ENCODE results near the gene GPS1. TPM values are rescaled to one million over a fixed set of nuclear protein-coding genes. Genes with fewer than 3 reads are reported as not detected.

Gene GPS1
- total and polyA plus RNA-seq, 2 of the 4 experiments (the other 2 are of a cell fraction) = 157 to 181 TPM

DNA sequence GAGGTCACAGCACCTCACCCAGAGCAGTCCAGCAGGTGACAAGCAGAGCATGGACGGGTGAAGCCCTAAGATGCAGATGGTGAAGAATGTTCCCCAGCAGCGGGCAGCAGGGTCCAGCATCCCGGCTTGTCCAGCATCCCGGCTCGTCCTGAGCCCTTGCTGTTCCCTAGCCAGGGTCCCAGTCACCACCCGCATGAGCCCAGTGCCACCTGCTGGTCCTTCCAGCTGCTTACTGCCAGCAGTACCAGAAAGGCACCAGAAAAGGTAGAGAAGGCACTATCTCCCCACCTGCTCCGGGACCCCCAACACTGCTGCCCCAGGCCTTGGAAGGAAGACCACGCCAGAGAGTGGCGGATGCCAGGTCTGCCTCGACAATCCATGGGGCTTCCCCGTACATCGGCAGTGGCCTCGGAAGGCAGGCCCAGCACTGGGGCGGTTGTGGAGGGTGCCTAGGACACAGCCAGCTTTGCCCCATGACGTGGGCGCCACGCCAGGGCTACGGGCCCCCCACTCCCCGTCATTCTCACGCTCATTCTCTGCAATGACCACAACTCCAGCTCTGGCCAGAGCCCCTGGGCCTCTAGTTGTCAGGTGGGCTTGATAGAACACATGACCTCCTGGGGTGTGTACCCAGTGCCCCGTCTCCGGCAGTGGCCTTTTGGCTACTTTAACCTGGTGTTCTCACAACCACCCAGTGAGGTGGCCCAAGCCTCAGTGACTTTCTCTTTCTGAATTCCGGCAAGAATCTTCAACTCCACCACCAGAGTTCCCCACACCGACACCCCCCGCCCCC is 30.4 kb upstream of the GPS1 start (continued):
- TF ChIP-seq CEBPB (IDR thresholded peaks at IDR 0.05; ENCODE audit: low read depth, low read length) (no peak), RCOR1 (IDR thresholded peaks at IDR 0.05; ENCODE audit: insufficient replicate concordance, low read length) (no peak)

DNA sequence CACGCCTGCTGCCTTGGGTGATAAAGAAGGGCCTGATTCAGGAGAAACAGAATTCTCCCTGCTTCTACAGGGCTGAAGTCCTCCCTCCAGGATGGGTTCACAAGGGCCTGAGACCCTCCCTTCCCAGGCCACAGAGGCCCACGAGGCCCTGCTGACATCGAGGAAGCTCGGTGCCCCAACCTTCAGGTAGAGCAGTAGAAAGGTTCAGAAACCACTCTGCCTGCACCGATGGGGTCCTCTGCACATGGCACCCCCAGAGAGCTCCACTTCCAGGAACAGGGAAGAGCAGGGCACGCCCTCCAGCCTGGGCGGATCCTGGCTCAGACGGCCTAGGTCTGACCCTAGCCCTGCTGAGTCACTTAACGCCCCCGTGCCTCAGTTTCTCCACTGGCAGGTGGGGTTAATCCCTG is 29.8 kb upstream of the GPS1 start:
- H2BK20ac ChIP-seq (ENCODE audit: low read depth, low read length) = no peak overlapping the region
- no peaks in the 10 kb centered on the region for H3K9me1 ChIP-seq (ENCODE audit: insufficient read depth, low read length)
- H3K4me1 ChIP-seq (ENCODE audit: control insufficient read depth, insufficient read depth, low read length) = peaks cover 13% of the 10 kb centered on the region
- in situ Hi-C loops (cut with MboI; ENCODE audit: low sequenced_read_pairs) = no loop called here
- BruUV-seq (replicated peaks) = no TSS peak
- H3K79me1 ChIP-seq (ENCODE audit: low read depth in 1 of 2, low read length in 2 of 2) = peaks cover 12 to 46% of the 10 kb centered on the region in 2 experiments
- no peaks in the 10 kb centered on the region for H3K9me3 ChIP-seq (ENCODE audit: control insufficient read depth, insufficient read depth, low read length)
- H3K4ac ChIP-seq (ENCODE audit: low read depth, low read length) = peak overlapping the region; percentile 31; the same call in 1 of the 2 replicates
- H4K91ac ChIP-seq (ENCODE audit: insufficient read depth, low read depth, low read length) = peak overlapping the region; percentile 1; the same call in 1 of the 2 replicates
- ChIA-PET POLR2A (ENCODE audit: unreplicated experiment) (interaction anchor here (0.6 kb wide), 1 partner anchor 81 kb away, joined by 11 read pairs; no protein-coding TSS in a partner anchor), CTCF (interaction anchor here (1.6 to 3.6 kb wide), 2 partner anchors 61 to 62 kb away, joined by 3 to 17 read pairs; partner anchors contain the start of gene NOTUM)
- H3K56ac ChIP-seq (ENCODE audit: extremely low read depth, insufficient read depth, low read length) = no peak overlapping the region
- peak overlapping the region; percentile 69 for H3K23ac ChIP-seq (ENCODE audit: low read depth, low read length)
- peak overlapping the region; percentile 98 for H2AFZ ChIP-seq (replicated peaks; ENCODE audit: low read length, poor library complexity)
- ATAC-seq (ENCODE audit: low read depth) (no peak), DNase-seq (no peak)
- peak overlapping the region; percentile 90 for H2AK9ac ChIP-seq (replicated peaks; ENCODE audit: low read depth, low read length, poor library complexity)
- H4K5ac ChIP-seq (ENCODE audit: low read depth, low read length) = no peak overlapping the region
- peak overlapping the region; percentile 51; the same call in 1 of the 2 replicates for H3K27ac ChIP-seq (ENCODE audit: insufficient read depth, low read length)
- H2BK120ac ChIP-seq (ENCODE audit: low read depth, low read length) = no peak overlapping the region
- H3K4me3 ChIP-seq (ENCODE audit: insufficient read depth, low read depth, low read length) = peak overlapping the region; percentile 92
- no peak overlapping the region for H3K18ac ChIP-seq (ENCODE audit: low read depth, low read length)
- intact Hi-C loops (cut with micrococcal nuclease) = loop anchor here (1.0 to 2.0 kb wide), 2 partner anchors 63 to 149 kb away; no protein-coding TSS in a partner anchor
- peaks cover 24% of the 10 kb centered on the region for H4K20me1 ChIP-seq (ENCODE audit: insufficient read depth, low read length)
- H3K14ac ChIP-seq (replicated peaks; ENCODE audit: low read depth, low read length) = peak overlapping the region; percentile 23; the same call in 1 of the 2 replicates
- no peak overlapping the region for H2BK15ac ChIP-seq (ENCODE audit: low read depth, low read length)
- peak overlapping the region in 1 of 2 experiments; percentile 13; a peak in 1 of 4 replicates for H4K8ac ChIP-seq (ENCODE audit: low read depth in 2 of 2, low read length in 2 of 2)
- H3K9ac ChIP-seq (ENCODE audit: low read depth, low read length) = peak overlapping the region; percentile 71
- H3K27me3 ChIP-seq (ENCODE audit: control insufficient read depth, insufficient read depth, low read length) = no peaks in the 10 kb centered on the region
- H2AK5ac ChIP-seq (ENCODE audit: low read depth, low read length) = peak overlapping the region; percentile 70
- H2BK5ac ChIP-seq (ENCODE audit: low read depth, low read length, poor library complexity, severe bottlenecking) = no peak overlapping the region
- dilution Hi-C loops (cut with HindIII; ENCODE audit: low sequenced_read_pairs, unreplicated experiment) = no loop called here
- peaks cover 6% of the 10 kb centered on the region; the same call in 1 of the 2 replicates for H3K36me3 ChIP-seq (ENCODE audit: control insufficient read depth, insufficient read depth, low read length)
- WGBS, 2 experiments (ENCODE audit: extremely low coverage in 2 of 2, insufficient read length in 1 of 2) = 6% methylated on average over 6 of the region's 10 CpGs; no CpG with 5 or more reads in 1 of the 2 experiments
- TF ChIP-seq RAD21 (IDR thresholded peaks at IDR 0.05; ENCODE audit: low read length) (no peak), CHD1 (IDR thresholded peaks at IDR 0.05; ENCODE audit: low read depth, low read length) (no peak)
- TF ChIP-seq, protein P1, sequence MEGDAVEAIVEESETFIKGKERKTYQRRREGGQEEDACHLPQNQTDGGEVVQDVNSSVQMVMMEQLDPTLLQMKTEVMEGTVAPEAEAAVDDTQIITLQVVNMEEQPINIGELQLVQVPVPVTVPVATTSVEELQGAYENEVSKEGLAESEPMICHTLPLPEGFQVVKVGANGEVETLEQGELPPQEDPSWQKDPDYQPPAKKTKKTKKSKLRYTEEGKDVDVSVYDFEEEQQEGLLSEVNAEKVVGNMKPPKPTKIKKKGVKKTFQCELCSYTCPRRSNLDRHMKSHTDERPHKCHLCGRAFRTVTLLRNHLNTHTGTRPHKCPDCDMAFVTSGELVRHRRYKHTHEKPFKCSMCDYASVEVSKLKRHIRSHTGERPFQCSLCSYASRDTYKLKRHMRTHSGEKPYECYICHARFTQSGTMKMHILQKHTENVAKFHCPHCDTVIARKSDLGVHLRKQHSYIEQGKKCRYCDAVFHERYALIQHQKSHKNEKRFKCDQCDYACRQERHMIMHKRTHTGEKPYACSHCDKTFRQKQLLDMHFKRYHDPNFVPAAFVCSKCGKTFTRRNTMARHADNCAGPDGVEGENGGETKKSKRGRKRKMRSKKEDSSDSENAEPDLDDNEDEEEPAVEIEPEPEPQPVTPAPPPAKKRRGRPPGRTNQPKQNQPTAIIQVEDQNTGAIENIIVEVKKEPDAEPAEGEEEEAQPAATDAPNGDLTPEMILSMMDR (conservative IDR thresholded peaks at IDR 0.05; ENCODE audit: low read depth, low read length) = no peak
- H3K4me2 ChIP-seq (ENCODE audit: low read depth, low read length) = peak overlapping the region; percentile 99

Data from IMR-90 (cell line).